HPDE6-E6E7 (cell line): ENCODE measurements around the gene SLC26A9.
A peak's percentile ranks its signal among the peaks of the same experiment; 100 is the strongest.

Experiments used
- DNase-seq: peaks from one replicate; pipeline ENCODE4 v3.0.0; 2011; ENCODE audit warnings: missing footprints; ENCODE audit errors: extremely low spot score

SLC26A9 gene, protein sequence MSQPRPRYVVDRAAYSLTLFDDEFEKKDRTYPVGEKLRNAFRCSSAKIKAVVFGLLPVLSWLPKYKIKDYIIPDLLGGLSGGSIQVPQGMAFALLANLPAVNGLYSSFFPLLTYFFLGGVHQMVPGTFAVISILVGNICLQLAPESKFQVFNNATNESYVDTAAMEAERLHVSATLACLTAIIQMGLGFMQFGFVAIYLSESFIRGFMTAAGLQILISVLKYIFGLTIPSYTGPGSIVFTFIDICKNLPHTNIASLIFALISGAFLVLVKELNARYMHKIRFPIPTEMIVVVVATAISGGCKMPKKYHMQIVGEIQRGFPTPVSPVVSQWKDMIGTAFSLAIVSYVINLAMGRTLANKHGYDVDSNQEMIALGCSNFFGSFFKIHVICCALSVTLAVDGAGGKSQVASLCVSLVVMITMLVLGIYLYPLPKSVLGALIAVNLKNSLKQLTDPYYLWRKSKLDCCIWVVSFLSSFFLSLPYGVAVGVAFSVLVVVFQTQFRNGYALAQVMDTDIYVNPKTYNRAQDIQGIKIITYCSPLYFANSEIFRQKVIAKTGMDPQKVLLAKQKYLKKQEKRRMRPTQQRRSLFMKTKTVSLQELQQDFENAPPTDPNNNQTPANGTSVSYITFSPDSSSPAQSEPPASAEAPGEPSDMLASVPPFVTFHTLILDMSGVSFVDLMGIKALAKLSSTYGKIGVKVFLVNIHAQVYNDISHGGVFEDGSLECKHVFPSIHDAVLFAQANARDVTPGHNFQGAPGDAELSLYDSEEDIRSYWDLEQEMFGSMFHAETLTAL

DNA sequence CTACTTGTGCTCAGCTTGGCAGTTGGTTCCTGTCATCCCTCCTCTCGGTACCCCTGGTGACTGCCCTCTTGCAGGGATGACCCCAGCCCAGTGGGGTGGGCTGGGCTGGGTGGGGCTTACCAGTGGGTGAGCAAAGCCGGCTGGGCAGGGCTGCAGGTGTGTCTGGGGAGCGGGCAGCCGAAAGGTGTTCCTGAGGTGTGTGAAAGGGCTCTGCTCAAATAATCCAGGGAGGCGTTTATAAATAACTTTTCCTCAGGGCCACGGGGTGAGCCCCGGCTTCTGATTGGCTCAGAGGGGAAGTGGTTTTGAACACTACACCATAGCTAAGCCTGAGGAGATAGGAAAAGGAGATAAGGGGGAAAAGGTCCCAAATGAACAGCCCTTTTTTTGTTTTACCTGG is at the start of gene SLC26A9:
TSS of gene SLC26A9 (minus strand) at position 212 of the 400 bp plus-strand sequence. CDS start 7,636 bp downstream, outside the sequence.
- DNase-seq = no peak

DNA sequence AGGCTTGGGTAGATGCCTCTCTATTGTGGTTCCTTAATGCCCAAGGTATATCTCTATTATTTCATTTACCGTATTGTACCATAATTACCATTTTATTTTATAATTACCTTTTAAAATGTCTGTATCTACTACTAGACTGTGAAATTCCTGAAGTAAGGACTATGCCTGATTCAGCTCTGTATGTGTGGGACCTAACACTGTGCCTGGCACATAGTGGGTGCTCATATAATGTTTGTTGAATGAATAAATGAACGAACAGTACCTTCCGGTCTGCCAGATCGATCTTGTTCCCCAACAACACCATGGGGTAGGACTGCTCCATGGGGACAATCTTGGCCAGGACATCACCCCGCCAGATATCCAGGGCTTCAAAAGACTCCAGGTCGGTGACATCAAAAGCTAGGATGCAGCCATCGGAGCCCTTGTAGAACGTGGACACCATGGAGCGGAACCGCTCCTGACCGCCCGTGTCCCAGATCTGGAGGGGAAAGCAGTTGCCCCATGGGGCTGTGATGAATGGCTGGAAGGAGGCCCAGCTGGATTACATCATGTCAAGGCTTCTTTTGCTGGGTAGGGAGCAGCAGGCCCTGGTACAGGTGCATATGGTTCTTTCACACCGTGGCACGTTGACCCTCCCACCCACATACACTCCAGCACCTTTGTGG is 49.1 kb upstream of the SLC26A9 start:
- DNase-seq = no peak

DNA sequence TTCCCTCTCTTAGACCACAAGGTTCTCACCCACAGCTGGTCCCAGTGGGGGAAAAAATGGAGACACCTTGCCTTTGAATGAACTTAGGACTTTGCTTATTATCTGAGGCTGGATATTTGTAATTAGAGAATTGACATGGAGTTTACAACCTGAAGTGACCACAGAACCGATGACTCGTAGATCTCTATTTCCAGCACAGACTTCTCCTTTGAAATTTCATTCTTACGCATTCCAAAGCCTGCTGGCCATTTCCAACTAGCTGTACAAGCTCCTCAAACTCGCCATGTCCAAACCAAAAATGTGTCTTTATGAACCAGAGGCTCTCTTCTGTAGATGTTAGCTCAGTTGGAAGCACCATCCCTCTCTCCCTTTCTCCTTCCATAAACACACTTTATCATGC is 48.0 kb upstream of the SLC26A9 start:
- DNase-seq = no peak

DNA sequence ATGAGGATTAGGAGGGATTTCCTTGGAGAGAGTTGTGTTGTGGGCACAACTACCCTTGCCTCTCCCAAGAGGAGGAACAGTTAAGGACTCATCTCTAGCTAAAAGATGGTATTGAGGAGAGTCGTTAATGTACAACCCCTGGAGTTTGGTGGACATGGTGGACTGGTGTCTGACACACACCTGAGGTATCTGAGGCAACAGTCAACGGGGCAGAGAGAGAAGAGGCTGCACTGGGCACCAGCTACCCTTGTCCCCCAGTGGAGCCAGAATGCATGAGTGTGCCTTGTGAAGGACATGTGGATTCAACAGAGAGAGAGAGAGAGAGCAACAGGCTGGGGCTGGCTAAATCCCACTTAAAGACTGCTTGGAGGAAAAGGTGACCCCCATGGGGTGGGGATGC is 47.0 kb upstream of the SLC26A9 start:
- DNase-seq = no peak

DNA sequence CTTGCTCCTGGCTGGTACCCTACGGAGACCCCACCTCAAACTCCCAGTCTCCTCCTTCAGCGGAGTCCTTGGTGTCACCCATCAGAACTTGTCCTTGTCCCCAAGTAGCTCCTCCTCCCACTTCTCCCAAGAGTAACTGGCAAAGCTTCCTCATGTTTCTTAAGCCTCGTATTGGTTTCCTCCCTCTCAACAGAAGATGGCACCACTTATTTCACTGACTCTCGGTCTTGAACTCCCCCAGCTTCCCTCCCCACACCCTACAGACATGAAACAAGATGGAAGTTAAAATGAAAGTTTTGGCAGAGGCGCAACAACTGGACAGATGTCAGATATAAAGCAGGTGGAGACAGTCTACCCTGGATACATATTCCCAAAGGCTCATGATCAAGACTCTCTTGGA is 46.5 kb upstream of the SLC26A9 start:
- no peak for DNase-seq

DNA sequence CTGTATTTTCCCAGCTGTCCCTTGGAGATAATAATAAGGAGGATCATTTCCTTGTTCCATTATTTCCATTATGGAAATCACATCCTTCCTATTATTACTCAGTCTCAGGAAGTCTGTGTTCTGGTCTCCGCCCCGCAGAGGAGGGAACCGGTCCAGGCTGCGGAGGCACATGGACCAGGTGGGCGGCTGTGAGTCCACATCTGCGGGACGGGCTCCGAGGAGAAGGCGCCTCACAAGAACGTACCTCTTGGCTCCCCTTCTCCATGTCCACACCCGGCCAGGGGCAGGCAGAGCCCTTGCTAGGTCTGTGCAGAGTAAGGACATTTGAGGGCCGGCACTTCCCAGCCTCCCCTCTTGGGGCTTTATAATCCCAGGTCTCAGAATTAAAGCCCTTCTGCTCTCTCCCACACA is 45.3 kb upstream of the SLC26A9 start:
- no peak for DNase-seq

DNA sequence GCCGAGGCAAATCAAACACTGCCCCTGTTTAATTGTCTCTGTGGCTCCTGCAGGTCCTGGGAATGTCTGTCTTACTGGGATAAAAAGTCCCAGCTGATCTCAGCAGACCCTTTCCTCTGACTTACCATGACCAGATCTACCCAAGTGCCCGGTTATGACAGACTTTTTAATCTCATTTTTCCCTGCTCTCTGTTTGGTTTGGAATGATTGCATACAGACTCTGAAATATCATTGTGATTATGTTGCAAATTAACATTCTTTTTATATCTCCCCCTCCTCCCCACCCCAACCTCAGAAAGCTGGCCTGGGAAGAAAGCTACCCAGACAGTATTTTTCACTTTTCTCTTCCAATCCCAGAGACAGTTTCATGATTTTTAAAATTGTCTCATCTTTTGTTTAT is 43.6 kb upstream of the SLC26A9 start:
- no peak for DNase-seq

DNA sequence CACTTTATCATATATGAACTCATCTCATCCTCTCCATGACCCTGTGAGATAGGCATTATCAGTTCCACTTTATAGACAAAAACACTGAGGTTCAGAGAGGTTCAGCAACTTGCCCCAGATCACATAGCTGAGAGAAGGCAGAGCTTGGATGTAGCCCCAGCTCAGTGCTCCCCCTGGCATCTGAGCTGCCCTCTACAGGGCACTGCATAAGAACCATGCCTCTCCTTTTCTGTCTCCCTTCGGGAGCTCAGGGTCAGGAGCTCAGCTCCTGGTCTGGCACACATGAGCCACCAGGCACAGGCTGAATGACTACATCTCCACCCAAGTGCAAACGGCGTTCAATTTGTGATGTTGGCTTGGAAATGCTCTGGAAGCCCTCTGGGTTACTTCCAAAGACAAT is 43.0 kb upstream of the SLC26A9 start:
- no peak for DNase-seq

DNA sequence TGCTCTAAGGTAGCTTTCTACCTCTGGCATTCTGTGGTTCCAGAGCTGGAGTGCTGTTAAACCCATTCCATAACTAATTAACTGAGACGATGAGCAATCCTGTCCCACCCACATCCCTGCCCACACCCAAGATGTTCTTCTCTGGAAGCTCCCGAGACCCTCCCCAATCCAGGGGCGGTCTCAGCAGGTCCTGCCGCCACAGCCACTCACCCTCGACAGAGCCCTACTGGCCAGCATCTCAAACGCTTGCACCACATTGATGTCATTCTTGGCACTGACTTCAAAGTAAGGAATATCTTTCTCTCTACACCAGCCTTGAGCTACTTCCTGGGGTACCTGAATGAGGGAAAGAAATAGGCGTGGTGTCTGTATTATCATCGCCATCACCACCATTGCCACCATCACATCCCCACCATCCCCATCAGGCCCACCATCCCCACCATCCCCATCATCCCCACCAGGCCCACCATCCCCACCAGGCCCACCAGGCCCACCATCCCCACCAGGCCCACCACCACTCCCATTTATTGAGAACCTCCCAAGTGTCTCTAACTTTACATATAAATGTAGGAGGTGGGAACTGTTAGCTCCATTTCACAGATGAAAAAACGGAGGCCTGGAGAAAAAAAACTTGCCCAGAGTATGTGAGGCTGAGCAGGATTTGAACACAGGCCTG is 42.2 kb upstream of the SLC26A9 start:
- no peak for DNase-seq

DNA sequence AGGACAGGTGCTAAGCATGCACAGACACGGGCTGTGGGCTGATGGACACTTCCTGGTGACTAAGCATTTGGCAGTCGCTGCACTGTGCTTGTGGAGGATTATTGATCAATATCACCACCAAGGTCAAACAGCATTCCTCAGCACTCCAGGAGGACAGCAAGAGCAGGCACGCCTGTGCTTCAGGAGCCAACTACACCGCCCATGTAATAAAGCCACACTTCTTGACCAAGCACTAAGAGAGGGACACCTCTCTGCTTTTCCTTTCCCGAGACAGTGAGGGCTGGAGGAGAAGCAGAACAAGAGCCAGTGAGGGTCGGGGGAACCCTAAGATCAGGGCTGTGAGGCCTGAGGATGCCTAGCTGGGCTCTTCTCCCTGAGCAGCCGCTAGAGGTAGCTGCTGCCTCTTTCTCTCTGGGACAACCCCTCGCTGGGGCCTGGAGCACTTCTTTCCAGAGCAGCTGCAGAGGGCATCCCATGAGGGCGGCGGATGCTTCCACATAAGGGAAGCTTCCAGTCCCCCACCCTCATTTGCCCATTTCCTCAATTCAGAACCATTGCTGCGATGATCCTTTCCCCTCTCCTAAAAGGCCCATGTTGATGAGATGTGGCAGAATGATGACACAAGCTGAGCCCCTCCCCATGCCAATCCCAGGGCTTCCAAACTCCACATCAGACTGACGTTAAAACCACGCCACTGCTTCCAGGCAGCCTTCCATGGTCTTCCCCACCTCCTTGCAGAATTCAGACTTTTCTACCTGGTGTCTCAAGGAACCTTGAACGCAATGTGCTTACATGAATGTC is 40.9 kb upstream of the SLC26A9 start:
- peak; percentile 93 for DNase-seq

DNA sequence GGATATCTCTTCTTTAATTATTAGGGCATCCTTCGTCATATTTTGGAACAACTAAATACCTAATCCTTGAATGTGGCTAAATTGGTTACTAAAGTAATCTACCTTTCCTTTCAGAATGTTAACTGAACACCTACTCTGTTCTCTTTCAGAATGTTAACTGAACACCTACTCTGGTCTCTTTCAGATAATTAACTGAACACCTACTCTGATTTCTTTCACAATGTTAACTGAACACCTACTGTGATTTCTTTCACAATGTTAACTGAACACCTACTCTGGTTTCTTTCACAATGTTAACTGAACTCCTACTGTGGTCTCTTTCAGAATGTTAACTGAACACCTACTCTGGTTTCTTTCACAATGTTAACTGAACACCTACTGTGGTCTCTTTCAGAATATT is 38.0 kb upstream of the SLC26A9 start:
- DNase-seq = no peak

DNA sequence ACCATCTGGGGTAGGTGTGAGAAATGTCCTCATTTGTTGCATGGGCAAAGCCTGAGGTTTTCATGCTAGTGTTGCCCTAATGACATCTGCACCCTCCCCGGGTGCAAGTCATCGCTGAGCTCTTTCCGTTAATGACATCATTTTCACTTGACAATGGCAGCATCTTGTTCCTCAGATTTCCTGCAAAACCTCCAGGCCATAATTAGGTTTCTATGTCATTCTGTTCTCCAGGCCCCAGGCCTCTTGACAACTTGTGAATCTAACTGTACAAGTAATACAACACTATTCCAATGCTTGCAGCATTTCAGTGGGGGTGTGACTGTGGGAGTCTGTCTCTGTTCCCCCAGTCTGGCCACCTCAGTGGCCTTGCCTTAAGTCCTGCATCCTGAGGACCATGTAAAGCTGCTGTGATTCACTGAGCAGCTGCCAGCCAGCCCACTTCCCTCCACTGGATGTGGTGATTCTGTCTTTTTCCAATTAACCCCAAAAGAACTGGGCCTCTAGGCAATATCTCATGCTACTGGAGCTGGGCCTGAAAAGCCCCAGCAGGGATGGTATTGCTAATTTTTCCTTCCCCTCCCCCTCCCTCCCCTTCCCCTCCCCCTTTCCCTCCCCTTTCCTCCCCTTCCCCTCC is 37.1 kb upstream of the SLC26A9 start:
- no peak for DNase-seq

DNA sequence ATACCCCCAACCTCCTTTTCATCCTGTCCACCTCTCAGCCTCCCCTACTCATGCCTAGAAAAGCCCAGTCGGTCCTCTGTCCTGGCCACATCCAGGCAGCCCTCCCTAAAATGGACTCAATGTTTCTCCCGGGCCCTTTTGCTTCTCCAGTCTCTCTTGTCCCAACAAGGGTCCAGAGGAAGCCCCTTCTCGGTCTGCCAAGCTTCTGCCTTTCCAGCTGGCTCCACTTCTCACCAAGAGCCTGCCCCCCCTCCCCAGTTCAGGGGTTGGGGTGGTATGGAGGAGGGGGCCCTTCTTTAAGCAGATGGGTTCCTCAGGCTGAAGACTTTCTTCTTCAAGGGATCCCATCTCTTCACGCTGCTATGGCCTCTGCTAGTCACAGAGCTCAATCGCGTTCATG is 36.0 kb upstream of the SLC26A9 start:
- DNase-seq = no peak

DNA sequence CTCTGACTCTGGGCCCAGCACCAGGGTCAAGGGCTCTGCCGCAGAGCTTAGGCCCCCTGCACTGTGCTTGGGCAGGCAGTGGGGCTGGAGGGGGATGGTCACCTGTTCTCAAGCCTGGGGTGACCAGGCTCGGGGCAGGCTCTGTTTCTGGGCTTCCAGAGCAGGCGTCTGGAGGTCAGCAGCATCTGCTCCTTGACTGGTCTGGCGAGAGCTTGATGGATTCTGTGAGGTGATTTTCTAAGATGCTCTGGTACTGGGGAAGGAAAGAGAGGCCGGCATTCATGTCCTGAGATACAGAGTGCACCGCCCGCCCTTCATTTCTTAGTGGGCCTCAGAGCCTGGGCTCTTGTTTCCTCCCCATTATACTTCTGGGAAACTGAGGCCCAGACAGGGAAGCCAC is 35.4 kb upstream of the SLC26A9 start:
- no peak for DNase-seq

DNA sequence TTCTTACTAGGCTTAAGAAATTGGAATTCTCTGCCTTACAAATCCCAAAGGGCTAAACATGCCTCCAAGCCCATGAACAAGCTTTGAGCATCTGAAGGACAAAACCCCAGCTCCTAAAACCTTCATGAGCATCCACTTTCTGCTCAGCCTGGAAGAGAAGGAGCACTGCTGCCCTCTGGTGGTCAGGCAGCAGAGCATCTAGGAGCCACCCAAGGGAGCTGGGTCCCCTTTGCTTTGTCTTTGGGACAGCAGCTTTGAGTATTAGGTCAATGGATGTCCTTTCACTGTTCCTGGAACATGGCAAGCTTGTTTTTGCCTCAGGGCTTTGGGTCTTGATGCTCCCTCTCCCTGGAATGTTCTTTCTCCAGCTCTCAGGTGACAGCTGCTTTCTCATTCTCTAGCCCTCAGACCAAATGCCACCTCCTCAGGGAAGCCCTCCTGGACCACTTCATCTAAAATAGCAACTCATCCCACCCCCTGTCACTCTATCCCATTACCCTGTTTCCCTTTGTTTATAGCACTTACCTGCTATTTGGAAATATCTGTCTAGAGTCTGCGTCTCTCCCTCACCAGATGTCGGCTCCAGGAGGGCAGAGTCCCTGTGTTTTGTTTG is 34.3 kb upstream of the SLC26A9 start:
- peak; percentile 52 for DNase-seq

DNA sequence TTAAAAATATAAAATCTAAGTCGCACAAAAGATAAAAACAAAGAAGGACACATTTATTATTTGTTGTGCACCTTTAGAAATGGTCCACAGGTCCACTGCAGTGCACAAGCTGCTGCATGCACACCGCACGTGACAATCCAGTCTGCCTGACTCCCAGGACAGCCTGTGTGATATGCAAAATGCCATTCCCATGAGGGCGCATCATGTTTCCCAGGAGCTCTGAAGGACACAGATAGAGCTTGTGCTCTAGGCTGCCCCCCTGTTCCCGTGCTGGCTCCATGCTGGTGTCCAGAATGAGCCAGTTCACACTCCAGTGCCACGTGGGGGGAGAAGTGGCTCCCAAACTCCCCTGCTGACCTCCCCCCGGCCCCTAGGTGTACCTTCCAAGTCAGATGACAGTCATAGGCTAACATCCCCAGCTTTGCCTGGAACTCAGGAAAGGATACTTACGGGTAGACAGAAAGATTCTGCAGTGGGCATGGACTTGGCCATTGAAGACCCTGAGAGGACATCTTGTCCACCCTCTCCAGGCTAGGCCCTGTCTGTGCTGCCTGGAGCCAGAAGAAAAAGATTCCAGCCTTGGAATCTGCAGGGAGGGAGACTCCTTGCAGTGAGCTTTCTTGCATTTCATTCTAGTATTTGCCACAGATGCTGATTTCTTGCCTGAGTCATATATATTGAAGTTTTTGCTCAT is 33.6 kb upstream of the SLC26A9 start:
- peak; percentile 59 for DNase-seq

DNA sequence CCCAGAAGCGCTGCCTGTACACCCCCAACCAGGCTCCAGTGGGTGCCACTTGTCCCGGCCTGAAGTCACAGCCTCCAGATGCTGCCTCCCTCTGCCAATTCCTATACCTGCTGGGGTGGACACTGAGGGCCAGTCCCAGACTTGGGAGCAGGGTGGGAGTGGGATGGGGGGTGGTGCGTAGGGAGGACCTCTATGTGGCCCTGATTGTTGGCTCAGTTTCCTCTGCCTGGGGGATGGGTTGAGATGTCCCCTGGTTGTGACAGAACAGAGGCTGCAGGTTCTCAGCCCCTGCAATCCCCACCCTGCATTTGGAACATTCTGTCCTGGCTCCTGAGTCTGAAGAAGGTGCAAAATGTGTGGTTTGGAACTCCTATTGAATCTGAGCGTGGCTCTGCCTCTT is 32.8 kb upstream of the SLC26A9 start:
- DNase-seq = no peak

DNA sequence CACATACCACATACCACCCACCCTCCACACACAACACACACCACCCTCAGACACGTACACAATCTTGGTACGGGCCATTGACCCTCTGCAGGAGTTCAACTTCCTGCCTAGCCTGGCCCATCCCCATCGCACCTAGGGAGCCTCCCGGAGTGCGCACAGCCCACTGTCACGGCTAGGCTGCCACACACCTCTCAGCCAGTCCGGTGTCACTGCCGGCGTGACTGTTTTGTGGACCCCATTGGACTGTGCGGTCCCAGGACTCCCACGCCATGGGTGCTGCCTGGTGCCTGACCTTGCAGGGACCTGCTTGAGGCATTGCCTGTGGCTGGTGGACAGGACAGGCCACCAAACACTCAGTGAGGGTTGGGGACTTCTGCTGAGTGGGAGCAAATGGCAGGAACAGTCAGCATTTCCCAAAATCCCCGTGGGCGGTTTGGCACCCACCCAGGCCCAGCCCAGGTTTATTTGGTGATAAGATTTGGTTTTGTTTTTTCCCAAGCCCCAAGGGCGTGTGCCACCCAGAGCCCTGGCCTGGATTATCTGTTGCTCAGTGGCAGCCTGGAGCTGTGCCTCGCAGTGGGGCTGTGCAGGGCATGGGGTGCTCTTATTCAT is 32.2 kb upstream of the SLC26A9 start:
- DNase-seq = no peak

DNA sequence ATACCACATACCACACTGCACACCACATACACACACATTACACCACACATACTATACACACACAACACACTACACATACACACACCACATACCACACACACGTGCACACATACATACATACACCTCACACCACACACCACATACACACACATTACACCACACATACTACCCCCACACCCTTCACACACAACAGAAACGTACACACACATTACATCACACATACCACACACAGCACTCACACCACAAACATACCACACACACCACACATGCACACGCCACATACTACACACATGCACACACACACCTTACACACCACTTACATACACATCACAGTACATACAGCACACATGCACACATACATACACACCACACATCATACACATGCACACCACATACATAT is 31.5 kb upstream of the SLC26A9 start:
- DNase-seq = no peak
